ENCODE measurements around the gene GNAQ. TPM values are rescaled to one million over a fixed set of nuclear protein-coding genes. Genes with fewer than 3 reads are reported as not detected.

The GNAQ gene
- total RNA-seq, 1 donor from 2014 or later, result 46.9 TPM

GRCh38 chr9:77731008-77731698 lies 300.5 kb downstream of the GNAQ start:
- peaks cover 26% of the 10 kb centered on the region for H3K36me3 Mint-ChIP-seq
- no peaks in the 10 kb centered on the region for H3K9me3 Mint-ChIP-seq
- TF ChIP-seq CTCF (IDR thresholded peaks at IDR 0.05; ENCODE audit: unreplicated experiment), result no peak

GRCh38 chr9:77729177-77729576 lies 302.4 kb downstream of the GNAQ start:
- peaks cover 32% of the 10 kb centered on the region for H3K36me3 Mint-ChIP-seq
- H3K27me3 Mint-ChIP-seq (ENCODE audit: low read depth), result no peaks in the 10 kb centered on the region
- no peak for DNase-seq (ENCODE audit: low spot score in 2 of 2, unreplicated experiment in 2 of 2)
- peaks cover 10% of the 10 kb centered on the region for H3K4me1 Mint-ChIP-seq
- H3K9me3 Mint-ChIP-seq, result no peaks in the 10 kb centered on the region
- no peak overlapping the region for H3K4me3 Mint-ChIP-seq
- TF ChIP-seq CTCF (IDR thresholded peaks at IDR 0.05; ENCODE audit: unreplicated experiment), result no peak
- peak overlapping the region; percentile 15 for H3K27ac Mint-ChIP-seq

More at GRCh38 chr9:77731008-77731698, 300.5 kb downstream of the GNAQ start:
- no peak for DNase-seq (ENCODE audit: low spot score in 2 of 2, unreplicated experiment in 2 of 2)
- H3K4me1 Mint-ChIP-seq, result peaks cover 25% of the 10 kb centered on the region
- peak overlapping the region; percentile 41 for H3K27ac Mint-ChIP-seq
- H3K27me3 Mint-ChIP-seq (ENCODE audit: low read depth), result no peaks in the 10 kb centered on the region
- no peak overlapping the region for H3K4me3 Mint-ChIP-seq

GRCh38 chr9:77726814-77727213 lies 304.8 kb downstream of the GNAQ start:
- TF ChIP-seq CTCF (IDR thresholded peaks at IDR 0.05; ENCODE audit: unreplicated experiment), result no peak
- Mint-ChIP-seq H3K4me1 (peaks cover 7% of the 10 kb centered on the region), H3K36me3 (peaks cover 37% of the 10 kb centered on the region), H3K27me3 (ENCODE audit: low read depth) (no peaks in the 10 kb centered on the region), H3K27ac (no peak overlapping the region), H3K4me3 (no peak overlapping the region), H3K9me3 (peaks cover 11% of the 10 kb centered on the region)
- no peak for DNase-seq (ENCODE audit: low spot score in 2 of 2, unreplicated experiment in 2 of 2)

GRCh38 chr9:77726289-77726688 lies 305.3 kb downstream of the GNAQ start:
- Mint-ChIP-seq H3K27me3 (ENCODE audit: low read depth) (no peaks in the 10 kb centered on the region), H3K4me3 (no peak overlapping the region), H3K4me1 (peaks cover 2% of the 10 kb centered on the region), H3K27ac (no peak overlapping the region), H3K9me3 (peaks cover 11% of the 10 kb centered on the region), H3K36me3 (peaks cover 37% of the 10 kb centered on the region)
- DNase-seq (ENCODE audit: low spot score in 2 of 2, unreplicated experiment in 2 of 2), result no peak
- TF ChIP-seq CTCF (IDR thresholded peaks at IDR 0.05; ENCODE audit: unreplicated experiment), result no peak

GRCh38 chr9:77725820-77726219 lies 305.8 kb downstream of the GNAQ start:
- DNase-seq (ENCODE audit: low spot score in 2 of 2, unreplicated experiment in 2 of 2), result no peak
- Mint-ChIP-seq H3K4me3 (no peak overlapping the region), H3K27me3 (ENCODE audit: low read depth) (no peaks in the 10 kb centered on the region), H3K27ac (no peak overlapping the region), H3K9me3 (peaks cover 11% of the 10 kb centered on the region), H3K36me3 (peaks cover 37% of the 10 kb centered on the region), H3K4me1 (peaks cover under 1% of the 10 kb centered on the region)
- no peak for TF ChIP-seq CTCF (IDR thresholded peaks at IDR 0.05; ENCODE audit: unreplicated experiment)
